Keratinocyte (primary cell): ENCODE measurements around the gene HOXA6. TPM values are rescaled to one million over a fixed set of nuclear protein-coding genes. Genes with fewer than 3 reads are reported as not detected.
A peak's percentile ranks its signal among the peaks of the same experiment; 100 is the strongest.

Experiments used
- DNase-seq: peaks from one replicate; pipeline ENCODE4 v3.0.0-alpha.2; 2011; ENCODE audit warnings: low read depth, missing footprints, low spot score
- FAIRE-seq: peaks from 2 replicates; lab custom pipeline; 2011; peaks lifted over from hg19 to GRCh38; lab: Jason Lieb, UNC
- H2AFZ ChIP-seq: 2 replicates; pipeline ENCODE4 v1.6.0; 2012; ENCODE audit warnings: low read length, control low read depth, inconsistent platforms; ENCODE audit not compliant: control insufficient read depth
- H3K27ac ChIP-seq: 2 replicates; pipeline ENCODE4 v1.5.1; 2011; ENCODE audit warnings: low read length; ENCODE audit not compliant: control insufficient read depth, insufficient read depth
- H3K27me3 ChIP-seq: 3 replicates; pipeline ENCODE4 v1.6.0; 2011; ENCODE audit warnings: low read length; ENCODE audit not compliant: control insufficient read depth, insufficient read depth; ENCODE audit errors: extremely low read depth
- H3K36me3 ChIP-seq, 2 experiments: 2 replicates in 1 of 2; 3 replicates in 1 of 2; pipeline ENCODE4 v1.5.1; 2011; ENCODE audit warnings: low read length in 2 of 2, mild to moderate bottlenecking in 1 of 2; ENCODE audit not compliant: control insufficient read depth in 2 of 2, insufficient read depth in 2 of 2; ENCODE audit errors: extremely low read depth in 1 of 2
- H3K4me1 ChIP-seq: 3 replicates; pipeline ENCODE4 v1.5.1; 2011; ENCODE audit warnings: low read length; ENCODE audit not compliant: control insufficient read depth, insufficient read depth; ENCODE audit errors: extremely low read depth
- H3K4me2 ChIP-seq: 3 replicates; pipeline ENCODE4 v1.6.0; 2011; ENCODE audit warnings: low read depth, low read length; ENCODE audit not compliant: control insufficient read depth, insufficient read depth; ENCODE audit errors: extremely low read depth
- H3K4me3 ChIP-seq, 3 experiments: fragments of 200-600 bp in 1 of 3; sonication (generic) in 1 of 3; 2 replicates in 2 of 3; 3 replicates in 1 of 3; pipeline ENCODE4 v1.5.1; 2011 to 2016; ENCODE audit warnings: low read length in 3 of 3, mild to moderate bottlenecking in 3 of 3, control low read depth in 2 of 3, inconsistent platforms in 1 of 3, low read depth in 1 of 3, mixed read lengths in 1 of 3, mixed run types in 1 of 3, moderate library complexity in 1 of 3; ENCODE audit not compliant: control insufficient read depth in 2 of 3, insufficient read depth in 2 of 3; ENCODE audit errors: extremely low read depth in 1 of 3
- H3K79me2 ChIP-seq: 2 replicates; pipeline ENCODE4 v1.6.0; 2012; ENCODE audit warnings: low read length; ENCODE audit not compliant: control insufficient read depth, insufficient read depth
- H3K9ac ChIP-seq: 3 replicates; pipeline ENCODE4 v1.6.0; 2011; ENCODE audit warnings: low read length; ENCODE audit not compliant: control insufficient read depth, insufficient read depth; ENCODE audit errors: extremely low read depth
- H3K9me1 ChIP-seq: 3 replicates; pipeline ENCODE4 v1.6.0; 2011; ENCODE audit warnings: low read length; ENCODE audit not compliant: control insufficient read depth, insufficient read depth; ENCODE audit errors: extremely low read depth
- H3K9me3 ChIP-seq: 2 replicates; pipeline ENCODE4 v1.5.1; 2012; ENCODE audit warnings: low read depth, low read length; ENCODE audit not compliant: control insufficient read depth
- H4K20me1 ChIP-seq: 3 replicates; pipeline ENCODE4 v1.6.0; 2011; ENCODE audit warnings: low read length; ENCODE audit not compliant: control insufficient read depth, insufficient read depth; ENCODE audit errors: extremely low read depth
- CTCF ChIP-seq, 3 experiments: IDR thresholded peaks in 1 of 3; conservative IDR thresholded peaks in 1 of 3; optimal IDR thresholded peaks in 1 of 3; 2 replicates in 2 of 3; 3 replicates in 1 of 3; pipeline versions ENCODE3 to v1.5.1; 2011; ENCODE audit warnings: low read length in 3 of 3, mild to moderate bottlenecking in 3 of 3, moderate library complexity in 2 of 3, control low read depth in 1 of 3, inconsistent platforms in 1 of 3; ENCODE audit not compliant: insufficient read depth in 2 of 3; ENCODE audit errors: extremely low read depth in 1 of 3
- EZH2 ChIP-seq: IDR thresholded peaks from one replicate; pipeline ENCODE4 v1.6.1; 2012; ENCODE audit warnings: inconsistent platforms, mild to moderate bottlenecking, low read length, moderate library complexity
- dilution Hi-C: fragments of 300-500 bp; cut with MboI; formaldehyde crosslinking; loops from one replicate; pipeline ENCODE4 v1.7.0; 2020; ENCODE audit warnings: low sequenced_read_pairs; ENCODE audit not compliant: extremely low pct_ligation_motif_present
- polyA plus RNA-seq, 5 experiments: library from polyadenylated mRNA; depleted of rRNA in 3 of 5; stranded (reverse) in 3 of 5; stranded (forward) in 1 of 5; unstranded in 1 of 5; fragments of >200 nt; gene quantifications; 1 replicate in 1 of 5; 2 replicates in 3 of 5; 3 replicates in 1 of 5; pipeline versions ENCODE4 v1.2.1 to v1.2.3, GENCODE V29; 2011 to 2012; ENCODE audit warnings: missing spikeins in 2 of 5, low read depth in 1 of 5, low replicate concordance in 1 of 5

HOXA6 gene
- polyA plus RNA-seq, 1 donor (not counting 4 experiments of a cell fraction or from before 2014, with no cell fraction given) = 0.54 TPM

DNA sequence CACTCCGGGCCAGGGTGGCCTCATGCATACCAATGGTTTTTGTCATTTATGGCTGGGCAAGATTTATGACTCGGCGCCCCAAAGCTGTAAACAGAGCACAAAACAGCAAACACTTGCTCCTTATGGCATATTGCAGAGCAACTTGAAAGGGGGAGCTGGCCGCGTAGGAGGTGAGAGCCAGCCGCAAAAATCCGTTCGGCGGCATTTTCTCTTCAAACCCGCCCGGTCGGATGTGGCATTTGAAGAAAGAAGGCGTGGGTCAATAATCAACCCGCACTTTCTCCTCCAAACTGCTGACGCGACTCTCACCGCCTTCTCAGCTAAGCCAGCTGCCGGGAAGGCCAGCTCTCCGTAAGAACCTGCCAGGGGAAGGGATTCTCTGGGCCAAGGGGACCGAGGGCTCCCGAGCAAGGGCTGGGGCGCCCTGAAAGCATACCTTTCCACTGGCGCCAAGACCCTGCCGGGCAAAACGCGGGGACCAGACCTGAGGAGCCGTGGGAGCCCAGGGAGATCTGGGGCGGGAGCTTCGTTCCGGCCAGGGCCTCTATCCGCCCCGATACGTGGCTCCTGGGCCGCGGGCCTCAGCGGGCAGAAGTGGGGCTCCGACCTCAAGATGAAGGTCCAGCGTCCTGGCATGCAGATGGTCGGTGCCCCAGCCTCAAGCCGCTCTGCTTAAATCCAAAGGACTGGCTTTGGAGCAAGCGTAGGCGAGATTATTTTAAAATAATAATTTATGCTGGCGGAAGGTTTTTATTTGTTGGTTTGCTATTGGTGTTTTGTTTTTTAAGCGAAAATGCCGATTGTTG lies 32.1 kb downstream of the HOXA6 start:
- H3K4me2 ChIP-seq = peak overlapping the region; percentile 68
- peak overlapping the region; percentile 65 for H3K27ac ChIP-seq
- peak overlapping the region in 2 of 3 experiments; percentile 31 to 44 for H3K4me3 ChIP-seq
- peak overlapping the region; percentile 74 for H3K9ac ChIP-seq
- no peaks in the 10 kb centered on the region for H4K20me1 ChIP-seq
- DNase-seq = no peak
- H3K36me3 ChIP-seq = peaks cover 2 to 5% of the 10 kb centered on the region in 2 experiments
- no peaks in the 10 kb centered on the region for H3K9me1 ChIP-seq
- H3K27me3 ChIP-seq = no peaks in the 10 kb centered on the region
- TF ChIP-seq EZH2 = no peak
- TF ChIP-seq CTCF (optimal IDR thresholded peaks at IDR 0.05 in 1 of 3, IDR thresholded peaks at IDR 0.05 in 1 of 3, conservative IDR thresholded peaks at IDR 0.05 in 1 of 3; ENCODE audit: extremely low read depth in 1 of 3, insufficient read depth in 2 of 3, low read length in 3 of 3) = no peak
- H3K79me2 ChIP-seq = peaks cover 37% of the 10 kb centered on the region
- no peak overlapping the region for H2AFZ ChIP-seq
- dilution Hi-C loops = no loop called here
- peaks cover 30% of the 10 kb centered on the region for H3K4me1 ChIP-seq
- peak; percentile 44 for FAIRE-seq
- H3K9me3 ChIP-seq = no peaks in the 10 kb centered on the region

- DNase-seq (no peak), FAIRE-seq (no peak)
- Histone ChIP-seq H3K9me3 (no peaks in the 10 kb centered on the region), H3K4me2 (peak overlapping the region; percentile 68), H3K9me1 (no peaks in the 10 kb centered on the region), H3K9ac (peak overlapping the region; percentile 74), H3K27me3 (no peaks in the 10 kb centered on the region), H4K20me1 (no peaks in the 10 kb centered on the region), H3K79me2 (peaks cover 37% of the 10 kb centered on the region), H2AFZ (no peak overlapping the region), H3K27ac (peak overlapping the region; percentile 65), H3K4me3 (peak overlapping the region in 2 of 3 experiments; percentile 31 to 44), H3K4me1 (peaks cover 31% of the 10 kb centered on the region), H3K36me3 (peaks cover 2 to 5% of the 10 kb centered on the region in 2 experiments)
- TF ChIP-seq CTCF (optimal IDR thresholded peaks at IDR 0.05 in 1 of 3, IDR thresholded peaks at IDR 0.05 in 1 of 3, conservative IDR thresholded peaks at IDR 0.05 in 1 of 3; ENCODE audit: extremely low read depth in 1 of 3, insufficient read depth in 2 of 3, low read length in 3 of 3) (no peak), EZH2 (no peak)
- dilution Hi-C loops = no loop called here
Measured at GRCh38 chr7:27114881-27115220, 32.7 kb downstream of the HOXA6 start.
